HEK293T (cell line): ENCODE data around the gene NME7.

ENCODE experiments used
- CTCF ChIA-PET: fragments of 350-600 bp; formaldehyde crosslinking; extraction: SDS; loops from one replicate; lab custom pipeline; 2021; ENCODE audit warnings: antibody characterized with exemption, inconsistent platforms; lab: Yijun Ruan, JAX
- POLR2A ChIA-PET: fragments of 350-600 bp; formaldehyde crosslinking; extraction: SDS; loops from one replicate; lab custom pipeline; 2020; ENCODE audit warnings: antibody characterized with exemption, inconsistent platforms; lab: Yijun Ruan, JAX
- DNase-seq: peaks from one replicate; pipeline ENCODE4 v3.0.0; 2012; ENCODE audit warnings: mixed read lengths; ENCODE audit errors: extremely low spot score
- ARNT ChIP-seq: fragments of 450-650 bp; IDR thresholded peaks from 2 replicates; pipeline ENCODE4 v1.6.1; 2017; ENCODE audit warnings: mild to moderate bottlenecking
- BHLHE40 ChIP-seq: fragments of 450-650 bp; IDR thresholded peaks from 2 replicates; pipeline ENCODE4 v1.6.1; 2016; ENCODE audit warnings: mild to moderate bottlenecking, moderate library complexity, borderline replicate concordance
- CTBP1 ChIP-seq: fragments of 450-650 bp; IDR thresholded peaks from 2 replicates; pipeline ENCODE4 v1.6.1; 2016; ENCODE audit warnings: borderline replicate concordance
- ELF4 ChIP-seq: fragments of 450-650 bp; IDR thresholded peaks from 2 replicates; pipeline ENCODE4 v1.6.1; 2017; ENCODE audit warnings: antibody characterized with exemption
- FOXA1 ChIP-seq: fragments of 450-650 bp; IDR thresholded peaks from 2 replicates; pipeline ENCODE4 v1.6.1; 2016; ENCODE audit warnings: mild to moderate bottlenecking
- FOXK2 ChIP-seq: fragments of 450-650 bp; IDR thresholded peaks from 2 replicates; pipeline ENCODE4 v1.6.1; 2016; ENCODE audit warnings: mild to moderate bottlenecking
- FOXM1 ChIP-seq: fragments of 450-650 bp; IDR thresholded peaks from 2 replicates; pipeline ENCODE4 v1.6.1; 2017; ENCODE audit warnings: mild to moderate bottlenecking, borderline replicate concordance
- HDGF ChIP-seq: fragments of 450-650 bp; IDR thresholded peaks from 2 replicates; pipeline ENCODE4 v1.6.1; 2017; ENCODE audit warnings: antibody characterized with exemption, borderline replicate concordance
- L3MBTL2 ChIP-seq: fragments of 450-650 bp; conservative IDR thresholded peaks from 2 replicates; pipeline ENCODE4 v1.6.1; 2016; ENCODE audit warnings: mild to moderate bottlenecking
- LEF1 ChIP-seq: fragments of 450-650 bp; IDR thresholded peaks from 2 replicates; pipeline ENCODE4 v1.6.1; 2017; ENCODE audit warnings: mild to moderate bottlenecking, borderline replicate concordance
- NFRKB ChIP-seq: fragments of 450-650 bp; IDR thresholded peaks from 2 replicates; pipeline ENCODE4 v1.6.1; 2016; ENCODE audit warnings: mild to moderate bottlenecking, moderate library complexity
- SP1 ChIP-seq: fragments of 450-650 bp; IDR thresholded peaks from 2 replicates; pipeline ENCODE4 v1.6.1; 2017
- SUZ12 ChIP-seq: fragments of 450-650 bp; IDR thresholded peaks from 2 replicates; pipeline ENCODE4 v1.6.1; 2016; ENCODE audit warnings: mild to moderate bottlenecking
- TARDBP ChIP-seq: fragments of 450-650 bp; IDR thresholded peaks from 2 replicates; pipeline ENCODE4 v1.6.1; 2016
- ZNF384 ChIP-seq: fragments of 450-650 bp; IDR thresholded peaks from 2 replicates; pipeline ENCODE4 v1.6.1; 2016
- TF ChIP-seq, protein P1 (sequence below): fragments of 450-650 bp; IDR thresholded peaks from 2 replicates; pipeline ENCODE4 v1.6.1; 2016

Gene NME7

DNA sequence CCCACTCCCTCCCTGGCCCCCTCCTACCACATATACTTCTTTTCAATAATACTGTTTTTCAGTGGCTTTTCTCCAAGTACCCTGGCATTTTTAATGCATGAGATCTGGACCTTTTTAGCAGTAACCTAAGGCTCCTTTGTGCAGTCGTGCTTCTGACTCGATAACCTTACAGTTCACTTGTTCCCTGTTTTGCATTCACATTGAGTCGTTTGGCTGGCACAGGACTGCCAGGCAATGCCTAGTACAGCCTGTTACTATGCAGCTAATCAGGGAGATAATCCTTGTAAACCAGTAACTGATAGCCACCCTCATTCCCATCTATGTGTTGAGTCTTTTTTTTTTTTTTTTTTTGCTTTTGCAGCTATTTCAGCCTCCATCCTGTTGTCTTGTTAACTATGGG is 257.4 kb downstream of the NME7 start:
- ChIA-PET POLR2A (no interaction called here), CTCF (no interaction called here)
- DNase-seq, result no peak
- TF ChIP-seq FOXA1 (no peak), ARNT (no peak), FOXM1 (no peak), FOXK2 (no peak), SUZ12 (no peak), ZNF384 (no peak), L3MBTL2 (no peak), HDGF (no peak), ELF4 (no peak), LEF1 (no peak), SP1 (no peak), BHLHE40 (no peak), CTBP1 (no peak), TARDBP (no peak), NFRKB (no peak)
- TF ChIP-seq, protein P1, sequence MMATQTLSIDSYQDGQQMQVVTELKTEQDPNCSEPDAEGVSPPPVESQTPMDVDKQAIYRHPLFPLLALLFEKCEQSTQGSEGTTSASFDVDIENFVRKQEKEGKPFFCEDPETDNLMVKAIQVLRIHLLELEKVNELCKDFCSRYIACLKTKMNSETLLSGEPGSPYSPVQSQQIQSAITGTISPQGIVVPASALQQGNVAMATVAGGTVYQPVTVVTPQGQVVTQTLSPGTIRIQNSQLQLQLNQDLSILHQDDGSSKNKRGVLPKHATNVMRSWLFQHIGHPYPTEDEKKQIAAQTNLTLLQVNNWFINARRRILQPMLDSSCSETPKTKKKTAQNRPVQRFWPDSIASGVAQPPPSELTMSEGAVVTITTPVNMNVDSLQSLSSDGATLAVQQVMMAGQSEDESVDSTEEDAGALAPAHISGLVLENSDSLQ, result no peak

DNA sequence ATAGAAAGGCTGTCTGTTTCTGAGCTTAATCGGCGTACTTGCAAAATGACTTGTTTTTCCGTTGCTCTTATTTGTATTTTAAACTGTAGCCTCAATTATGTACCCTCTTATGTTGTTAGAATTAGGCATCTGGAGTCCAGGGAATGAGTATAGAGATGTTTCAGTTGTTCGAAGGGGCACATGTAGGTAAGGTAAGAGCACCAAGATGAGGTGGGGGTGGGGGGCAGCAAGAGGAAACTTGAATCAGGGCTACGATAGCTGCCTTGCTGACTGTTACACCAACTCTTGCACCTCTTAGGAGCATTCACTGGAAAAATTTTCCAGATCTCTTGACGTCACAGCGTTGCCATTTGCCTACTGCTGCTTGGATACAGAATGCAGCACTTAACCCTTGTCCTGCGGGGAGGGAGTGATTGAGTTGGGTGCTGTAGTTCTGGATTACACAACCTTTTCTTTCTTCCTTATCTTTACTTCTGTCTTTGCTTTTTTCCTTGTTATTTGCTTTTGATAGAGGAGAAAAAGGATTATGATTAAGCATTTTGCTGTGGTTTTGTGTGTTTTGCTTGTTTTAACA is 257.9 kb downstream of the NME7 start:
- ChIA-PET POLR2A (no interaction called here), CTCF (interaction anchor here (0.6 kb wide), 2 partner anchors 380 to 764 kb away, joined by 3 read pairs; partner anchors contain the start of gene DPT)
- TF ChIP-seq TARDBP (no peak), FOXM1 (no peak), FOXK2 (no peak), FOXA1 (no peak), L3MBTL2 (no peak), BHLHE40 (no peak), ZNF384 (no peak), ELF4 (no peak), SP1 (no peak), LEF1 (no peak), ARNT (no peak), HDGF (no peak), SUZ12 (no peak), CTBP1 (no peak), NFRKB (no peak)
- TF ChIP-seq, protein P1, result no peak
- peak; percentile 50 for DNase-seq

DNA sequence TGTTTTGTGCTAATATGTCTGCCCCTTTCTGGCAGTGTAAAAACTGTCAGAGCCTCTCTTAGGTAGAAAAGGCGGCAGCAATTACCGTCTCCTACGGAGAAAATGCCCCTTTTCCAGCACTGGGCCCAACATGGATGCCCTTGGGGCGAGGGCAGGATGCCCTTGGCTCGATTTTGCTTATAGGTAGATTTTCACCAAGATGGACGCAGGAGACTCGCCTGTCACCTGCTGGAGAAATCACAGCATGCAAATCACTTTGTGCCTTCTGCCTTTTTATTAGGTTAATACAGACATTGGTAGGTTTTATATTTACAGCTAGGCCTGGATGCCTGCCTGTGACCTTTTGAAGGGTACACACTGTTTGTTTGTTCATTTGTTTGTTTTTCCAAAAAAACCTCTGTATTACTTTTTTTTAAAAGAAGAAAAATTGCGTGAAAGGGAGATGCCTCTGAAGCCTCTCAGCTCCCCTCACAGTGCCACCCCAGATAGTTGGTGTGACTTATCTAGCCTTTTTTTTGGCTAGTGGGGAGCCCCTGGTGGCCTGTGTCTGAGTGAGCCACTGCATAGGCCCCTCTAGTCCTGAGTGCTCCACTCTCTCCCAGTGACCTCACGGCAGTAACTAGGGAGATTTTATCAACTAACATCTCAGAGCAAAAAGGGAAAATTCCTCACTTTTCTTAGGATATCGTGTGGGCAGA is 258.6 kb downstream of the NME7 start:
- POLR2A ChIA-PET, result no interaction called here
- DNase-seq, result no peak
- CTCF ChIA-PET, result interaction anchor here (0.6 to 1.5 kb wide), 3 partner anchors 8 to 763 kb away, joined by 3 to 5 read pairs (median 3); partner anchors contain the start of gene DPT
- TF ChIP-seq SP1 (no peak), ZNF384 (no peak), NFRKB (no peak), FOXM1 (no peak), FOXA1 (no peak), SUZ12 (no peak), TARDBP (no peak), HDGF (no peak), L3MBTL2 (no peak), CTBP1 (no peak), ELF4 (no peak), FOXK2 (no peak), BHLHE40 (no peak), ARNT (no peak), LEF1 (no peak)
- TF ChIP-seq, protein P1, result no peak

DNA sequence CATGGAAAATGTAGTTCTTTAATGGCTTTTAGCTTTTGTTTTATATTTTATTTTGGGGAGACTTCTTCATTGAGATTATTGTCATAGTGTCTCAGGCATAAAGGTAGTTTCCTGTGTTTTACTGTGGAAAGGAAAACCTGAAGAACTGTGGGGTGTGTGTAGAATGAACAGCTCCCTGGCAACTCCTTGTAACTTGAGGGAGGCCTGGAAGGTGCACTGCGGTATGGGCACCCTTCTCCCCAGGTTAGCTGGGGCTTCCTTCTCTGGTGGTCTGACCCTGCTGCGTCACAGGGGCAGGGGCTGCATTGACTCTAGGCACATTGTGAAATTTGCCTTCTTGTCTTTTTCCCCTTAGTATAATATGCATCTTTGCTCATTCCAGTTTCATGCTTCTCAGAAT is 259.4 kb downstream of the NME7 start:
- CTCF ChIA-PET, result interaction anchor here (0.9 to 1.5 kb wide), 2 partner anchors 9 to 505 kb away, joined by 3 to 5 read pairs; no protein-coding TSS in a partner anchor
- no peak for DNase-seq
- TF ChIP-seq FOXA1, result no peak
- TF ChIP-seq CTBP1, result no peak
- TF ChIP-seq FOXK2, result no peak
- TF ChIP-seq NFRKB, result no peak
- no peak for TF ChIP-seq ELF4
- TF ChIP-seq ZNF384, result no peak
- TF ChIP-seq LEF1, result no peak
- no peak for TF ChIP-seq ARNT
- no peak for TF ChIP-seq FOXM1
- TF ChIP-seq HDGF, result no peak
- POLR2A ChIA-PET, result interaction anchor here (2.1 kb wide), 1 partner anchor 10 kb away, joined by 8 read pairs; no protein-coding TSS in a partner anchor

DNA sequence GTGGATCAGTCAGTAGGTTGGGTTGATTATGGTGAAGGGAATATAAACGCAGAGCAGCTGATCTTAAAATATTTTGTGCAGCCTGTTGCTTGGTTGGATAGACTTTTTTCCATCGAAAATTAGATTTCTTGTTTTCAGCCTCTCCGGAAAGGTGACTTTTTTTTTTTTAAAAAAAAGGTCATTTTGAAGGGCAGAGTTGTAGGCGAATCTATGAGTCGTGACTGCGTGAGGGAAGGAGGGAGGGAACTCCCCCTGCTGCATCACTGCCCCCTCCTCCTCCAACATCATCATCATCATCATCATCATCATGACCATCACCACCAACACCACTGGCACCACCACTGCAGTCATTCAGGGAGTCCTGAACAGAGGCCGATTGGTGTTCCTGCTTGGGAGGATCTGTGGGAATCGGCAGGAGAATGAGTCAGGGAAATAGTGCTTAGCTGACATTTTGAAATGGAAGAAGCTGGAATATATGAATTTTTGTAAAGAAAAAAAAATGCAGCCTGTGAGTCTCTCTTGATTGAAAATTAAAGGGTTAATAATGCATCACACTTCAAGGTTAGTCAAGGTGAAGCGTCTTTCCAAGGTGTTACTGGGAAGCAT is 259.9 kb downstream of the NME7 start:
- no peak for DNase-seq
- ChIA-PET POLR2A (interaction anchor here (0.8 to 2.1 kb wide), 3 partner anchors 10 to 127 kb away, joined by 3 to 8 read pairs (median 4); no protein-coding TSS in a partner anchor), CTCF (interaction anchor here (0.9 to 1.5 kb wide), 2 partner anchors 10 to 504 kb away, joined by 3 to 5 read pairs; no protein-coding TSS in a partner anchor)
- no peak for TF ChIP-seq ARNT
- no peak for TF ChIP-seq HDGF
- no peak for TF ChIP-seq SUZ12
- no peak for TF ChIP-seq SP1
- TF ChIP-seq FOXA1, result no peak
- TF ChIP-seq, protein P1, result no peak
- TF ChIP-seq L3MBTL2, result no peak
- TF ChIP-seq CTBP1, result no peak
- TF ChIP-seq FOXM1, result no peak
- TF ChIP-seq ZNF384, result no peak
- no peak for TF ChIP-seq FOXK2
- TF ChIP-seq BHLHE40, result no peak
- no peak for TF ChIP-seq TARDBP
- no peak for TF ChIP-seq NFRKB
